ENCODE data around the gene ESX1. TPM values are rescaled to one million over a fixed set of nuclear protein-coding genes. Genes with fewer than 3 reads are reported as not detected.

Gene ESX1
- total and polyA plus RNA-seq, 2 of the 4 experiments (the other 2 are of a cell fraction): not detected

GRCh38 chrX:104288961-104289360, 34.2 kb upstream of the ESX1 start:
- no peak for TF ChIP-seq RFX5 (IDR thresholded peaks at IDR 0.05; ENCODE audit: low read depth, low read length)
- no peak for TF ChIP-seq FOS (IDR thresholded peaks at IDR 0.05; ENCODE audit: low read depth, low read length)
- TF ChIP-seq MAZ (IDR thresholded peaks at IDR 0.05; ENCODE audit: borderline replicate concordance, low read depth, low read length): no peak
- TF ChIP-seq MAFK (IDR thresholded peaks at IDR 0.05; ENCODE audit: low read depth, low read length): no peak
- no peak for TF ChIP-seq RCOR1 (IDR thresholded peaks at IDR 0.05; ENCODE audit: insufficient replicate concordance, low read length)
- TF ChIP-seq USF2 (IDR thresholded peaks at IDR 0.05; ENCODE audit: low read depth, low read length): no peak
- TF ChIP-seq RAD21 (IDR thresholded peaks at IDR 0.05; ENCODE audit: low read length): no peak
- no peak for TF ChIP-seq POLR2A (IDR thresholded peaks at IDR 0.05; ENCODE audit: low read depth, low read length)
- TF ChIP-seq ELK1 (IDR thresholded peaks at IDR 0.05; ENCODE audit: borderline replicate concordance, low read depth, low read length): no peak
- TF ChIP-seq MXI1 (IDR thresholded peaks at IDR 0.05; ENCODE audit: borderline replicate concordance, low read depth, low read length): no peak
- no peak for TF ChIP-seq CHD1 (IDR thresholded peaks at IDR 0.05; ENCODE audit: low read depth, low read length)
- no peak for TF ChIP-seq SMC3 (IDR thresholded peaks at IDR 0.05; ENCODE audit: low read depth, low read length)
- H3K4me3 ChIP-seq (ENCODE audit: insufficient read depth, low read depth, low read length): no peak overlapping the region
- H3K79me1 ChIP-seq (ENCODE audit: low read depth in 1 of 2, low read length in 2 of 2): no peaks in the 10 kb centered on the region
- no peak overlapping the region for H3K56ac ChIP-seq (ENCODE audit: extremely low read depth, insufficient read depth, low read length)
- H2BK120ac ChIP-seq (ENCODE audit: low read depth, low read length): no peak overlapping the region
- no peak overlapping the region for H3K4ac ChIP-seq (ENCODE audit: low read depth, low read length)
- H3K9me3 ChIP-seq (ENCODE audit: control insufficient read depth, insufficient read depth, low read length): no peaks in the 10 kb centered on the region
- H4K8ac ChIP-seq (ENCODE audit: low read depth in 2 of 2, low read length in 2 of 2): no peak overlapping the region
- no peak overlapping the region for H3K4me2 ChIP-seq (ENCODE audit: low read depth, low read length)
- no peaks in the 10 kb centered on the region for H4K20me1 ChIP-seq (ENCODE audit: insufficient read depth, low read length)
- ATAC-seq (ENCODE audit: low read depth): no peak
- dilution Hi-C loops (cut with HindIII; ENCODE audit: low sequenced_read_pairs, unreplicated experiment) (no loop called here), in situ Hi-C loops (cut with MboI; ENCODE audit: low sequenced_read_pairs) (no loop called here), intact Hi-C loops (cut with micrococcal nuclease) (no loop called here)
- H3K36me3 ChIP-seq (ENCODE audit: control insufficient read depth, insufficient read depth, low read length): no peaks in the 10 kb centered on the region
- H2BK15ac ChIP-seq (ENCODE audit: low read depth, low read length): no peak overlapping the region
- H2AK9ac ChIP-seq (replicated peaks; ENCODE audit: low read depth, low read length, poor library complexity): no peak overlapping the region
- ChIA-PET POLR2A (ENCODE audit: unreplicated experiment) (no interaction called here), CTCF (no interaction called here)
- no peak overlapping the region for H3K23ac ChIP-seq (ENCODE audit: low read depth, low read length)
- no peaks in the 10 kb centered on the region for H3K4me1 ChIP-seq (ENCODE audit: control insufficient read depth, insufficient read depth, low read length)
- DNase-seq: no peak
- no peak overlapping the region for H4K5ac ChIP-seq (ENCODE audit: low read depth, low read length)
- H2AFZ ChIP-seq (replicated peaks; ENCODE audit: low read length, poor library complexity): no peak overlapping the region
- H3K9me1 ChIP-seq (ENCODE audit: insufficient read depth, low read length): no peaks in the 10 kb centered on the region
- H2BK20ac ChIP-seq (ENCODE audit: low read depth, low read length): no peak overlapping the region
- H3K18ac ChIP-seq (ENCODE audit: low read depth, low read length): no peak overlapping the region
- H3K27me3 ChIP-seq (ENCODE audit: control insufficient read depth, insufficient read depth, low read length): peaks cover 24% of the 10 kb centered on the region
- no peak overlapping the region for H3K9ac ChIP-seq (ENCODE audit: low read depth, low read length)
- H3K27ac ChIP-seq (ENCODE audit: insufficient read depth, low read length): no peak overlapping the region
- no TSS peak for BruUV-seq (replicated peaks)
- WGBS, 2 experiments (ENCODE audit: extremely low coverage in 2 of 2, insufficient read length in 1 of 2): 56% methylated on average over 1 of the region's 4 CpGs; no CpG with 5 or more reads in 1 of the 2 experiments
- no peak overlapping the region for H4K91ac ChIP-seq (ENCODE audit: insufficient read depth, low read depth, low read length)
- no peak overlapping the region for H2AK5ac ChIP-seq (ENCODE audit: low read depth, low read length)
- no peak overlapping the region for H3K14ac ChIP-seq (replicated peaks; ENCODE audit: low read depth, low read length)
- no peak overlapping the region for H2BK5ac ChIP-seq (ENCODE audit: low read depth, low read length, poor library complexity, severe bottlenecking)

All from IMR-90 (cell line).